HG02588 (cell line): Measurements from ENCODE around the gene NUFIP1.
"Not testable (repeated sequence)": the region's sequence is repeated elsewhere in the genome, so short reads cannot be mapped to it uniquely, and the experiment has no call there.

ENCODE experiments used
- ATAC-seq: cut with Tn5 transposase; IDR thresholded peaks from one replicate; pipeline ENCODE4 v1.9.1; 2021; ENCODE audit warnings: mild to moderate bottlenecking, moderate library complexity; ENCODE audit not compliant: unreplicated experiment

The NUFIP1 gene

DNA sequence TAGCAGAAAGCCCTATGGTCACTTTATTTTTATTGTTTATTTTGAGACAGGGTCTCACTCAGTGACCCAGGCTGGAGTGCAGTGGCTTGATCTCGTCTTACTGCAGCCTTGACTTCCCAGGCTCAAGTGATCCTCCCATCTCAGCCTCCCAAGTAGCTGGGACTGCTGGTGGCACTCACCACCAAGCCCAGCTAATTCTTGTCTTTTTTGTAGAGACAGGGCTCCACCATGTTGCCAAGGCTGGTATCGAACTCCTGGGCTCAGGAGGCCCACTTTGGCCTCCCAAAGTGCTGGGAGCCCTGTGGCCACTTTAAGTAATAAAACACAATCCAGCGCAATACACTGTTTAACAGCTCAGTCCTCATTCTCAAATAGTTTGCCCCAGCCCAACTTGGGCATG is 69.3 kb downstream of the NUFIP1 start:
- no peak for ATAC-seq

DNA sequence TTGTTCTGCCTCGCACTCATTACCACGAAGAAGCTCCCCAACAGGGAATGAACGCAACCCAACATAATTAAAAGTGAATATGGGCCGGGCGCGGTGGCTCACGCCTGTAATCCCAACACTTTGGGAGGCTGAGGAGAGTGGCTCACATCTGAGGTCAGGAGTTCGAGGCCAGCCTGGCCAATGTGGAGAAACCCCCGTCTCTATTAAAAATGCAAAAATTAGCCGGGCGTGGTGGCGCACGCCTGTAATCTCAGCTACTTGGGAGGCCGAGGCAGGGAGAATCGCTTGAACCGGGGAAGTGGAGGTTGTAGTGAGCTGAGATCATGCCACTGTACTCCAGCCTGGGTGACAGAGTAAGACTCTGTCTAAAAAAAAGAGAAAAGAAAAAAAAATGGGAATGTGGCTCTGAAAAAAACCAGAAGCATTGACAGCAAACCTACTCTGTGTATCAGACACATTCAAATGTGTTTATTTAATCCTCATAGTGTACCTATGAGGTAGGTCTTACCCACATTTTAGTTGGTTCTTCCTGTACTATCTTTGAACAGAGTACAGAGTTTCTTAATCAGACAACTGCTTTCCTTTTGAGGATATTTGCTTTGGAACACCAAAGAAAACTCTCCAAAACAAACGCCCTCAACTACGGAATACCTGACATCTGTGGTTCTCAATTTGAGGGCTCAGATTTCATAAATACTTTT is 70.0 kb downstream of the NUFIP1 start:
- no peak for ATAC-seq

DNA sequence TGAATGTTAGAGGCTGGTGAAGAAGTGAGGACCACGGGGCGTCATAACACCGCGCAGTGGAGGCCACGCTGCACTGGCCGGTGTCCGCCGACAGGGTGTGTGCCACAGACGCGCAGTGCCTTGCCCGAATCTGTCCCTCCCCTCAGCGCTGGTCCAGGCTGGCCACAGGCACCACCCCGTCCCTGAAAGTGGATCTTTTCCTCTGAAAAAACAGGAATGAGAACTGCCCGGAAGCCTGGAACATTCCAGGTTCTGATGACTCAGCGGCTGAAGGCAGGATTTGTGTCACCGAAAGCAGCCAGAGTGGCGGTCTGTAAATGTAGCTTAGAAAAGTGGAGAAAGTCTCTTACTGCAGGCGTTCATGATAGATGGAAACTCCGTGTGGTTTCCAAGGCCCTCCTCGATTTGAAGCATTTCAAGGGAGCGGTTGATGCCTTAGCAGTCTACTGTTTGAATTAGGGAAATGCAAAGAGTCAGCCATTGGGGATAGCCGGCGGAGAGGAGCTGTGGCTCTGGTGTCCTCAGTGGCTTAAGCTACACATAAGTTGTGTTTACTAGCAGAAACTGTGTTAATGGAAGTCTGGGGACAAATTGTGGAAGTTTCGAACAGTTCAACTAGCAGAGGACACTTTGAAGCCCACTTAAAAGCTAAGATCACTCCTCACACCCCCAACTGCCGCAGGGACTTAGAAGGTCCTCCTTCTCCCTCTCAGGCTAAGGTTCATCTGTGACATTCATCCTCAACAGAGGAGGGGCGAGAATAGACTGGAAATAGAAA is 70.8 kb downstream of the NUFIP1 start:
- ATAC-seq, result peak; percentile 88

DNA sequence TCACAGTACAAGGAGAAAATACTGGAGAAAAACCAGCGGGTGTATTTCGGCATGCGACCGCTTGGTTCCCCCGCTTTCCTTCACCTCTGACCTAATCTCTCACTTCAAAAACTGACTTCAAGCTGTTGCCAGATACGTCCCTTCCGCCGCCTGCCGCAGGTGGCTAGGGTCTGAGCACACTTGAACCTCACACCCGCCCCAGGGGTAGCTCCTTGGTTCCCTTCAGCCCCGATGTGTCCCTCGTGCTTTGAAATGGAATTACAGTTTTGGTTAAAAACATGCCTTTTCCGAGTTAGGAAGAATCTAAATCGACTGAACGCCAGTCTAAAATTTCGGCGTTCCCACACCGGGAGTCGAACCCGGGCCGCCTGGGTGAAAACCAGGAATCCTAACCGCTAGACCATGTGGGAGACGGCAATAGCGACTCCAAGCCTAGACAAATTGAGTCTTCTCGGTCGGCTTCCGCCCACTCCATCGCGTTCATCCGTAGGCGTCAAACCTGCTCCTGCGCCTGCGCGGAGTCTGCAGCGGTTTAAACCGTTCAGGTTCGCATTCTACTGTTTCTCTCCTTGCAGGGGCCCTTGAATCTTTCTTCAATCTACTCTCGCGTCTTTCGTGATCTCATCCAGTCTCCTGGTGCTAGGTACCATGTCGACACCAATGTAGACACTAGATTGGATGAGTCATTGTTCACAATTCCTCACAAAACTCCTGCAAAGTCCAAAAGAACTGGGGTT is 71.5 kb downstream of the NUFIP1 start:
- ATAC-seq, result peak; percentile 76

DNA sequence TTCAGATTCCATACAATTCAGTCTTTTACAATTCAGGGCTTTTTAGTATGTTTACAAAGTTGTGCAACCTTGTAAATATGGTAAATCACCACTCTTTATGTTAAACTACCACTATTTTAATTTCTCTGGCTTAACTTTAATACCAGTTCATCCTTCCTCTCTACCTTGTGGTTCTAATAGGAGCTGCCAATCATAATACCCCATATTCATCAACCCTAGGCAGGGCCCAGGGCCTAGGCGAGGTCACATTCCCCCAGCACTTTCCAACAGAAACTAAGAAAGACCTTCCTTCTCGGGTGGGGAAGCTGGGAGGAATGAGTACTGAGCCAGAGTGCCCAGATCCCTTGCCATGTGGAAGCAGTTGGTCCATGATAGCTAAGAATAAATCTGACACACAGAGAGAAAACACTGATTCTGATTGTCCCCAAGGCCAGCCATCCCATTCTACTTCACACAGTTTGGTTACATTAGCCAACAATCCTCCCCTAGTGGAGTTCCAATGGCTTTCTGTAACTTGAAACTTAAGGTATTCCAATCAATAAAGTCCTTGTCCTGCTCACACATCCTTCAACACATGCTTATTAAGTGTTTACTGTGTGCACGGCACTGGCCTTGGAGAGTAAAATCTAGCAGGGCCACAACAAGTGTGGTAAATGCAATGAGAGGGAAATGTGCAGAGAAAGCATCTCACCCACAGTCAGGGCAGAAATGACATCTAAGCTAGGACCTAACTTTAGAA is 76.8 kb downstream of the NUFIP1 start:
- ATAC-seq, result no peak

DNA sequence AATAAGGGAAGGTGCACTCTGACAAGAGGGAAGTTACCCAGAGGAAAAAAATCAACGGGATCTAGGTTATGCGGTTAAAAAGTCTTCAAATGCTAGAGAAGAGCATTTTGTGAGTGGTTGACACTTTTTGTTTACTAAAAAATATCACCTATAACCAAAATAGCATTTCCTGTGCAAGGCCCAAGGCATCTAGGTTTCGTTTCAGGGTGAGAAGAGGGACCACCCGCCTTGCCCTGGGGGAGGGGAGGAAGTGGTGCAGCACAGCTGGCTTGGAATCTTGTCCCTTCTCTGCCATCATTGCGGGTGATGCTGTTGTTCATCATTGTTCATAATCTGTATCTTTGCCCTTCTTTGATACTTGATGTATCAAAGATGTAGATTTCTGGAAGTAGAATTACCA is 80.6 kb downstream of the NUFIP1 start:
- ATAC-seq, result no peak

DNA sequence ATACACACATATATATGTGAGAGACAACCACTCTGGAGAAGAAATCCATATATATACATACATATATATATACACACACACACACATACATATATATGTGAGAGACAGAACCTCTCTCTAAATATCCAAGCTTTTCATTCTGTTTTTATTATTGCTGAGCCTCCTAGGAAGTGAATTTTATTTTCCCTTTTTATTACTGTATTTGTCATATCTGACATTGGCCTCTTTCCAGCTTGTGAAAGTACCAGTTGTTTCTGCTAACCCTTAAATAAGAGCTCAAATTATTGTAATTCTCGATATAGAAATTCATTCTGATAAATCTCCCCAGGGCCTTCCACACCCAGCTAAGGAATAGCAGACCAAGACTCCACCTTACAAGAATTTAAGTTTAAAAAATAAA is 81.0 kb downstream of the NUFIP1 start:
- no peak for ATAC-seq

DNA sequence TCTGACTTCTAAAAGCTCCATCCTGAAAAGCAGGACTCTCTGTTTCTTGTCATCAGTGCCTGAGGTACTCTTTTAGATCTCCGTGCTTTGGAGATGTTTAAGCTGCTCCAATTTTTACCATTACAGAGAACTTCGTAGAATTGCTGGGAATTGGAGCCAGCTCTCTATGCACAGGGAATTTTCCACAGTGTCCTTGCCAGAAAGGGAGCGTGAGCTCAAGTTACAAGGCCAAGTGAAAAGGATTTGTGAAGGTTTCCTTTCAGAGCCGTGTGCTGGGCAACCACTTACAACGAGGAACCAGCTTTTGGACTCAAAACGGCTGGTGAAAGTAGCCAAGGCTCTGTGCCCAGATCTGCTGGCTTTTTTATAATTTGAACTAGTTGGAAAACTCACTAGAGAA is 82.6 kb downstream of the NUFIP1 start:
- no peak for ATAC-seq

DNA sequence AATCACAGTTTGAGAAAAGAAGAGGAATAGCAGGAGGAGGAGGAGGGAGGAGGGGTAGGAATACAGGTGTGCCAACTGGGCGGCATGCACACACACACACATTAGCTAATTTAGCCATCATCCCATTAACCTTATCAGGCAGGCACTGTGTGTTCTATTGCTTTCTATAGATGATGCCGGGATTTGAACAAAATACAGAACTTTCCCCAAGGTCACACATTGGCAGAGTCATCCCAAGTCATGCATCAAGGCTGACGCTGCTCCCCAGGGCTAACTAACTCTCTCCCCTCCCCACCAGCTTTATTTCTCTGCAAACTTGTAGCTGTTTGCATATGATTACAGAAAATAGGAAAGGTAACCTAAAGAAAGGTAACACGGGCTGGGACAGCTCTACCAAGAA is 83.0 kb downstream of the NUFIP1 start:
- no peak for ATAC-seq

DNA sequence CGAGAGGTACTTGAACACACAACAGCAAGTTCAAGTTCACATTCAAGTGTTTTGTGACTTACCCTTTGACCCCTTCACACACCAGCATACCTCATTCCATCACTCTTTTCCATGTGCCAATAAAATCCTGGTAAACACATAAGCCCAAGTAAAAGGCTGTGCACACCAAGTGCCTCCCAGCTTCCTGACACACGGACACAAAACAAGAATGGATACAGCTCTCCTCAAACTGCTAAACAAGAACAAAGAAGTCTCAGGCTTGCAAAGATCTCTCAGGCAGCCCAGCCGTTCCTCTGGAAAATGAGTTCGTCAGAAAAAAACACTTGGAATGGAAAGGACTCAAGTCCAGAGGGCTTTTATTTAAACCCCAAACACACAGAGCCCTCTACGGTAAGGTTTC is 83.7 kb downstream of the NUFIP1 start:
- no peak for ATAC-seq

DNA sequence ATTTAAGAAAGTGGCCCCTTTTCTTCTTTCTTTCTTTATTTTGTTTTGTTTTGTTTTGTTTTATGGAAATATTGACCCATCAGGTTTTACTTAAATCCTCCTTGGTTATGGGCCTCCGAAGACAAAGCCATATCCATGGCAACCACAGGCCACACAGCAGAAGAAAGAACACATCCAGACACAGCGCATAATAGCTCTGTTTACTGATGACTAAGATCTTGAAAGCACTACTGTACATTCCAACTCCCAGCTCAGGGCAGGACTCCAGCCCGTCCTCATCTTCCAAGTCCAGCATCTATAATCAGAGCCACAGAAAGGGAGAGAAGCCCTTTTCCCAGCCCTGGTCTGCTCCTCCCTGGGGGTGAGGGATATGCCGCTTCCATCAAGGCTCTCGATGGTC is 84.3 kb downstream of the NUFIP1 start:
- ATAC-seq, result no peak

DNA sequence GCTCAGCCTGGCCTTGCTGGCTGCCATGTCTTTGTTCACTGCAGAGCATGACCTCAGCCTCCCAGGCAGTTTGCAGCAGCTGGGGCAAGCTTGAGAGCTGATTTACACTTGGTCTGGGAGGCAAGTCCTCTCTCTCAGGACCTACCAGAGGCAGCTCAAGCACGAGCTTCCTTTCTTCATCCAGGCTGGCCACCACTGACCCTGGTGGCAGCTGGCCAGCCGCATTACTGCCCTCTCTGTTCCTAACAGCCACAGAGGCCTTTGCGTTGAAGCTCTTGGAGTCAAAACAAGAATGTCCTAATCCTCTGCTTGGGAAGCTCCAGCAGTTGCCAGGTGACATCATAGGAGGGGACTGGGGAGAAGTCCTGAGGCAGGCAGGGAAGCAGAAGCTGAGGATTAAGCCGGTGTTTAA is 85.7 kb downstream of the NUFIP1 start:
- ATAC-seq, result no peak

DNA sequence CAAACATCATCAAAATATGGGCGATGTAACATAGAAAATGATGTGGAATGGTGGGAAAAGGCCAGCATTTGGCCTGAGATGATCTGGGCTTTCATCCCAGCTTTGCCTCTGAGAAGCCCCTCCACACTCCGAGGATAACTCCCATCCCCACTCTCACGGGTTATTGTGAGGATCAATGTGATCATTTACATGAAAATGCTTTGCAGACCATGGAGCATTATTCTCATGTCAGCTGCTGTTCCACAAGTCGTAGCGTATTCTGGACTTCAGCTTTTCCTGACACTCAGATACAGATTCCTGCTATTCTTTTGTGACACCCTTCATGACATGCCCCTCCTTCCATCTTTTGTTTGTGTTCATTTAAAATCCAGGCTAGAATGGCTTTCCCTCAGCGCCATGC is 86.5 kb downstream of the NUFIP1 start:
- ATAC-seq, result no peak

DNA sequence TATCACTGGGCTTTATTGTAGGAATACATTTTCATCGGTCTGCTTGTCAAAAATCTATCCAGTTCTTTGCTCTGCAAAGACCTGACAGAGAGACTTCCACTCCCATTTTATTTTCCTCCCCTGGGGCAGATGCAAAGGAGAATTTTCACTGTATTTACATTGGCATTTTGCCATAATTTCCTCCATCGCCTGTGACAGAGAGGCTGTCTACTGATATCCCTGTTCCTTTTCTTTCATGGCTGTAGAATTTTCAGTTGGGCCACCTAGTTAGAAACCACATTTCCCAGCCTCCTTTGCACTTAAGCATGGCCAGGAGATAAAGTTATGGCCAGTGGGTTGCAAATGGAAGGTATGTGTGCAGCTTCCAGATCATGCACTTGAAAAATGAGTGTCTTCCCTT is 89.3 kb downstream of the NUFIP1 start:
- ATAC-seq, result no peak

DNA sequence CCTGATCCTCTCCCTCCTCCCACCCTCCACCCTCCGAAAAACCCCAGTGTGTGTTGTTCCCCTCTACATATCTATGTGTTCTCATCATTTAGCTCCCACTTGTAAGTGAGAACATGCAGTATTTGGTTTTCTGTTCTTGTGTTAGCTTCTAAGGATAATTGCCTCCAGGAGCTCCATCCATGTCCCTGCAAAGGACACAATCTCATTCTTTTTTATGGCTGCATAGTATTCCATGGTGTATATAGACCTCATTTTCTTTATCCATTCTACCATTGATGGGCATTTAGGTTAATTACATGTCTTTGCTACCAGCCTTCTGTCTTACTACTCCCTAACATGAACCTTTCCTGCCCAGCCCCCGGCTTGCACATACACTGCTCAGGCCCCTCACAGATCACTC is 91.0 kb downstream of the NUFIP1 start:
- not testable (repeated sequence) for ATAC-seq

DNA sequence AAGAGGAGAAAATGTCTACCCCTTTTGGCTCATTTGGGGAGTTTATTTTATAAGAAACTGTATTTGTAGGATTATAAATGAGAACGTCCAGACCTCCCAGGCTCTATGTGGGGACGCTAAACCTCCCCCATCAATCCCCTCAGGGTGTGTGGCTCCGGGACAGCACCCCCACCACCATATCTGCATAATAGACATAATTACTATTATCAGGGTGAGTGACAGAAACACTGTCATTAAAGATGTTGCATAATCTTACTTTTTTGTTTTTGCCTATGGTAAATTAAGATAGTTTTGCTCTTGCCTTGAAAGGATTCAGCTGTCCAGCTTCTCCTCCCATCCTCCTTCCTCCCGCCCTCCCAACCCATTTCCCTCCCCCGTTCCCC is 93.3 kb downstream of the NUFIP1 start:
- no peak for ATAC-seq

DNA sequence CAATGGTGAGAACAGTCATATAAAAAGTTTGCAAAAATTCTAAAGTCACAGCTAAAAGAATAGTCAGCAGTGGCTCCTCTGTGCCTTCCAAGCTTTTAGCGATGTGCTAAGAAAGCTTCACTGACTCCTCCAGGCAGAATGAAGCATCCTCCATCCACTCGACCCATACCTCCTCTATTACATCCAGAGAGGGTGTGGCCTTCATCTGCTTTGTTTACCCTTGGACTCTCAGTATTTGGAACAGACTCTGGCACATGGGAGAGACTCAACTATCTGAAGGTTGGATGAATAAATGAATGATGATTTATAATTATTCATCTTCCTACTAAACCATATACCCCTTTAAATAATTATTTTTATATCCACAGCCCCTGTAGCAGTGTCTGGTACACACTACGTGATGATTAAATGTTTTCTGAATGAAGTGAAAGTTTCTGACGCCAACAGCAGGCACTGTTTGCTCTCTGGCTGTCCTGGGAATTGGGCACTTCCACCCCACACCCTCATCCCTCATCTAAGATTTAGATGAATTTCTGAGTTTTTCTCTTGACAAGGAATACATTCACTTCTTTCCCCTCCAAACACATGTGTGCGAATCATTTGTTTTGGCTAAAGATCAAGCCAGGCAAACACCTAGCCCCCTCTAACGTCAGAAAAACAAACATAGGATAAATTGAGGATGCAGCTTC is 93.9 kb downstream of the NUFIP1 start:
- no peak for ATAC-seq

DNA sequence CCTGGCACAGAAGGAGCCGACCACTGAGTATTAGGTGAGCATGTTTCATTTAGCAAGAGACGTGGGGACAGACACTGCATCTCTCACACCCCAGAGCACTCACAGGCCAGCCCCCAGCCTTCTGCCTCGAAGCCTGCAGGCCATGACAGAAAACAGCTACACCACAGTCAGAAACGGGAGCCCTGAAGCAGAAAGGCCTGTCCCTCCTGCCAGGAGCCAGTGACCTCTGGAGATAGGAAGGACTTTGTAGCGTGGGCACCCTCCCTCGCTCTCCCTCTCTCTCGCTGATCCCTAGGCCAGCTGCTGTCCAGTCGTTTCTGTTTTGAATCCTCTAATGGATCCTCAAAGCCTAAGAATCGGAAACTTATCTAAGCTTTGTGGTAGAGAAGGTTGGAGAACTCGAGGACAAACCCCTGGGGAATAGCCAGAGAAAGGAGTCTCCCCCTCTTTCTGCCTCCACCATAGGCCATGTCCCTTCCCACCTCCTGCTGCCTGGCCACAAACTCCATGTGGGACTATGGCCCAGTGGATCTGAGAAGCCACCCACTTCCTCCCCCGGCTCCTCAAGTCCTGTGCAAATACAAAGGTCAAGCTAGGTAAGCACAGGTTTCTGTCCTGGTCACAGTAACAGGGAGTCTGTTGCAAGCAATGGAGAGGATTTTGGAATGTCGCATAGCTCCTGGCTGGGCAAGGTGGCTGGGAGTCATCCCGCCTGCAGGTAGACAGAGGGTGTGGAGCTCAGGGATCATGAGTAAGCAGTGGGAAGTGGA is 95.1 kb downstream of the NUFIP1 start:
- ATAC-seq, result no peak
